Endothelial cell of umbilical vein (primary cell): ENCODE measurements around the gene SHISA5. TPM values are rescaled to one million over a fixed set of nuclear protein-coding genes. Genes with fewer than 3 reads are reported as not detected.

Experiments used
- BruUV-seq: library from RNA; stranded (reverse); fragments of 400-500 nt; replicated peaks from 2 replicates; lab custom pipeline; 2021; lab: Mats Ljungman, UMichigan
- CTCF ChIA-PET: fragments of 300-600, 350-600 bp; sonication (Branson Sonifier 250); formaldehyde crosslinking; loops from one replicate; lab custom pipeline; 2021; ENCODE audit warnings: antibody characterized with exemption, inconsistent platforms; lab: Charles Lee
- POLR2A ChIA-PET: fragments of 300-600, 350-600 bp; sonication (Branson Sonifier 250); formaldehyde crosslinking; loops from one replicate; lab custom pipeline; 2021; ENCODE audit warnings: antibody characterized with exemption, inconsistent platforms; lab: Charles Lee
- DNase-seq: peaks from one replicate; pipeline ENCODE4 v3.0.0-alpha.2; 2011; ENCODE audit warnings: low read depth, low spot score
- FAIRE-seq: peaks from 2 replicates; lab custom pipeline; 2011; peaks lifted over from hg19 to GRCh38; lab: Jason Lieb, UNC
- H2AFZ ChIP-seq: 2 replicates; pipeline ENCODE4 v1.6.0; 2012; ENCODE audit warnings: low read depth, low read length, control low read depth, inconsistent platforms
- H3K27ac ChIP-seq: 2 replicates; pipeline ENCODE4 v1.5.1; 2011; ENCODE audit warnings: low read depth, mild to moderate bottlenecking, control low read depth, low read length, moderate library complexity; ENCODE audit not compliant: insufficient read depth
- H3K27me3 ChIP-seq, 2 experiments: 2 replicates each; pipeline versions ENCODE4 v1.6.0 to v1.6.1; 2011; ENCODE audit warnings: low read length in 2 of 2, mixed read lengths in 1 of 2; ENCODE audit not compliant: control insufficient read depth in 2 of 2, insufficient read depth in 2 of 2
- H3K36me3 ChIP-seq, 2 experiments: 2 replicates in 1 of 2; 3 replicates in 1 of 2; pipeline ENCODE4 v1.5.1; 2011; ENCODE audit warnings: low read length in 2 of 2, mild to moderate bottlenecking in 1 of 2, moderate library complexity in 1 of 2; ENCODE audit not compliant: control insufficient read depth in 2 of 2, insufficient read depth in 2 of 2; ENCODE audit errors: extremely low read depth in 1 of 2
- H3K4me1 ChIP-seq: 3 replicates; pipeline ENCODE4 v1.5.1; 2011; ENCODE audit warnings: mild to moderate bottlenecking, low read length; ENCODE audit not compliant: control insufficient read depth, insufficient read depth; ENCODE audit errors: extremely low read depth
- H3K4me2 ChIP-seq: 2 replicates; pipeline ENCODE4 v1.6.1; 2011; ENCODE audit warnings: low read length, control low read depth, mixed read lengths; ENCODE audit not compliant: insufficient read depth
- H3K4me3 ChIP-seq, 3 experiments: fragments of 200-600 bp in 1 of 3; sonication (generic), shearing (Covaris generic) in 1 of 3; replicated peaks in 1 of 3; 2 replicates each; pipeline ENCODE4 v1.5.1; 2011 to 2016; ENCODE audit warnings: control low read depth in 3 of 3, low read length in 3 of 3, mild to moderate bottlenecking in 2 of 3, inconsistent platforms in 1 of 3, low read depth in 1 of 3, moderate library complexity in 1 of 3; ENCODE audit not compliant: insufficient read depth in 1 of 3
- H3K79me2 ChIP-seq: 2 replicates; pipeline ENCODE4 v1.6.0; 2012; ENCODE audit warnings: low read length, inconsistent platforms; ENCODE audit not compliant: control insufficient read depth, insufficient read depth
- H3K9ac ChIP-seq: replicated peaks from 2 replicates; pipeline ENCODE3; 2011; ENCODE audit warnings: low read length, control low read depth; ENCODE audit not compliant: insufficient read depth; ENCODE audit errors: extremely low read depth
- H3K9me1 ChIP-seq: replicated peaks from 3 replicates; pipeline ENCODE4 v1.6.0; 2011; ENCODE audit warnings: mild to moderate bottlenecking, low read length; ENCODE audit not compliant: control insufficient read depth, insufficient read depth; ENCODE audit errors: extremely low read depth
- H3K9me3 ChIP-seq: replicated peaks from 2 replicates; pipeline ENCODE4 v1.5.1; 2012; ENCODE audit warnings: low read length, inconsistent platforms; ENCODE audit not compliant: control insufficient read depth, insufficient read depth
- H4K20me1 ChIP-seq: replicated peaks from 2 replicates; pipeline ENCODE3; 2011; ENCODE audit warnings: mild to moderate bottlenecking, low read length; ENCODE audit not compliant: control insufficient read depth, insufficient read depth; ENCODE audit errors: extremely low read depth
- EZH2 ChIP-seq: IDR thresholded peaks from 2 replicates; pipeline ENCODE4 v1.6.1; 2012; ENCODE audit warnings: borderline replicate concordance, low read depth, mild to moderate bottlenecking, moderate library complexity, low read length, inconsistent platforms; ENCODE audit not compliant: severe bottlenecking
- FOS ChIP-seq: IDR thresholded peaks from 2 replicates; pipeline ENCODE4 v1.6.1; 2011; ENCODE audit warnings: mild to moderate bottlenecking, low read length, moderate library complexity, borderline replicate concordance; ENCODE audit not compliant: insufficient read depth
- GATA2 ChIP-seq: IDR thresholded peaks from 2 replicates; pipeline ENCODE4 v1.7.0; 2011; ENCODE audit warnings: low read depth, mild to moderate bottlenecking, moderate library complexity, mixed read lengths, low read length; ENCODE audit not compliant: insufficient read length, insufficient read depth
- JUN ChIP-seq: IDR thresholded peaks from 2 replicates; pipeline ENCODE4 v1.6.1; 2011; ENCODE audit warnings: borderline replicate concordance, low read depth; ENCODE audit not compliant: insufficient read length, insufficient read depth
- MAX ChIP-seq: IDR thresholded peaks from 2 replicates; pipeline ENCODE4 v1.6.1; 2011; ENCODE audit not compliant: insufficient read depth, insufficient read length
- MYC ChIP-seq: IDR thresholded peaks from one replicate; pipeline ENCODE4 v1.6.1; 2011; ENCODE audit warnings: mild to moderate bottlenecking, low read depth, low read length
- POLR2A ChIP-seq: IDR thresholded peaks from 2 replicates; pipeline ENCODE4 v1.6.1; 2012; ENCODE audit warnings: low read depth, mild to moderate bottlenecking, control low read depth, low read length
- POLR2AphosphoS5 ChIP-seq: IDR thresholded peaks from 2 replicates; pipeline ENCODE4 v1.6.1; 2012; ENCODE audit warnings: low read depth, mild to moderate bottlenecking, control low read depth, low read length, moderate library complexity; ENCODE audit not compliant: insufficient read depth
- dilution Hi-C: fragments of 300-500 bp; cut with MboI; formaldehyde crosslinking; loops from one replicate; pipeline ENCODE4 v1.15.0; 2019; ENCODE audit warnings: low sequenced_read_pairs; ENCODE audit not compliant: extremely low pct_ligation_motif_present
- intact Hi-C: fragments of 100-400 bp; cut with micrococcal nuclease; formaldehyde crosslinking; loops from one replicate; pipeline ENCODE4 v1.10.0; 2022
- polyA plus RNA-seq, 4 experiments: library from polyadenylated mRNA; depleted of rRNA in 3 of 4; stranded (reverse) in 3 of 4; unstranded in 1 of 4; fragments of >200 nt; gene quantifications; 2 replicates each; pipeline versions ENCODE4 v1.2.1 to v1.2.3, GENCODE V29; 2011 to 2012; ENCODE audit warnings: missing spikeins in 1 of 4
- total RNA-seq: library from RNA; stranded (reverse); gene quantifications from 2 replicates; pipeline ENCODE4 v1.2.3, GENCODE V29; 2021
- TF ChIP-seq, protein P1 (sequence below), 2 donors: IDR thresholded peaks; 1 replicate in 1 of 2; 2 replicates in 1 of 2; pipeline ENCODE4 v1.5.1; 2011; ENCODE audit warnings: low read length in 2 of 2, mild to moderate bottlenecking in 2 of 2, moderate library complexity in 2 of 2, control low read depth in 1 of 2, inconsistent platforms in 1 of 2, low read depth in 1 of 2; ENCODE audit not compliant: insufficient read depth in 1 of 2; ENCODE audit errors: extremely low read depth in 1 of 2

The SHISA5 gene
- total and polyA plus RNA-seq, 2 donors (not counting 3 experiments of a cell fraction or from before 2014, with no cell fraction given): 205 to 320 TPM

DNA sequence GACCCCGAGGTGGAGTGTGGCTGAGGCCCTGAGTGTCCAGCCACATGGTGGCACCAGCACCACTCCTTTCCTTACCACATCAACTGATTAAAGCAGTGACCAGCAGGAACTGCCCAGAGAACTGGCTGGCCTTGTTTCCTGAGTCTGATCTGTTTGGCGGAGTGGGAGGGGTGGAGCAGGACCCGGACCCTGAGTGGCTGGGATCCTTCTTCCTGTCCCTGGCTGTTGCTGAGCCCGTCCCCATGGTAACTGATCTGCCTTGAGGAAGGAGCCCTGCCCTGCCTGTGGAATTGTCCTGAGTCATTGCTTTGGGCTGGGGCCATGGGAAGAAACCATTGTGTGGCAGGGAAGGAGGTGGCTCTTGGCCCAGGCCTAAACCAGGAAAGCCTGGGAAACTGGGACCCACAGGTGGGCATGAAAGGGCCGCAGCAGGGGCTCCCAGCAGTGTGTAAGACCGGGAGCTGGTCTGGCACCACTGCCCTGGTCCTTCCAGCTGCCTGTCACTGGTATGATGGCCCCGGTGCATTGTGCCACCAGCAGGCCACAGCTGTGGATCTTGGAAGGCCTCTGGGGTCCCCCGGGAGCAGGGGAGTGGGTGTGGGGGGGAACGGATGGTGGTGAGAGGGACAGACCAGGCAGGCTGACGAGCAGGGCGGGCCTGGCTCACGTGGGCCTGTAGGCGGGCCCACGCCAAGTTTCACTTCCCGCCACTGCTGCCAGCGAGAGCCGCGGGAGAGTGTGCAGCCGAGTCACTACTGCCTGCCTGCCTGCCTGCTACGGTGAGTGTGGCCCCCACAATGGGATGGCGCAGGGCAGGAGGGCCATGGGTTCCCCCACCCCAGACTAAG lies 38.2 kb downstream of the SHISA5 start:
- Histone ChIP-seq H2AFZ (no peak overlapping the region), H3K9me1 (no peaks in the 10 kb centered on the region), H3K4me3 (peak overlapping the region in 2 of 3 experiments; percentile 44 to 45), H3K4me2 (peak overlapping the region; percentile 70), H3K36me3 (peaks cover 0 to 39% of the 10 kb centered on the region in 2 experiments), H3K27ac (peak overlapping the region; percentile 98), H3K79me2 (peaks cover 39% of the 10 kb centered on the region), H3K9ac (peak overlapping the region; percentile 96), H3K4me1 (peaks cover 24% of the 10 kb centered on the region), H4K20me1 (no peaks in the 10 kb centered on the region), H3K27me3 (no peaks in the 10 kb centered on the region), H3K9me3 (no peaks in the 10 kb centered on the region)
- CTCF ChIA-PET: interaction anchor here (0.8 to 6.2 kb wide), 10 partner anchors 8 to 220 kb away, joined by 3 to 63 read pairs (median 5); partner anchors contain the start of genes NCKIPSD, PFKFB4 and SHISA5
- intact Hi-C loops: loop anchor here (1.0 to 2.0 kb wide), 10 partner anchors 8 to 221 kb away; partner anchors contain the start of genes ATRIP, CCDC51, SLC26A6 and TMA7
- dilution Hi-C loops: no loop called here
- TF ChIP-seq MYC (peak; percentile 31), EZH2 (no peak), JUN (no peak), GATA2 (no peak), POLR2AphosphoS5 (peak; percentile 90), MAX (peak; percentile 66), FOS (peak; percentile 58), POLR2A (peak; percentile 92)
- TF ChIP-seq, protein P1, sequence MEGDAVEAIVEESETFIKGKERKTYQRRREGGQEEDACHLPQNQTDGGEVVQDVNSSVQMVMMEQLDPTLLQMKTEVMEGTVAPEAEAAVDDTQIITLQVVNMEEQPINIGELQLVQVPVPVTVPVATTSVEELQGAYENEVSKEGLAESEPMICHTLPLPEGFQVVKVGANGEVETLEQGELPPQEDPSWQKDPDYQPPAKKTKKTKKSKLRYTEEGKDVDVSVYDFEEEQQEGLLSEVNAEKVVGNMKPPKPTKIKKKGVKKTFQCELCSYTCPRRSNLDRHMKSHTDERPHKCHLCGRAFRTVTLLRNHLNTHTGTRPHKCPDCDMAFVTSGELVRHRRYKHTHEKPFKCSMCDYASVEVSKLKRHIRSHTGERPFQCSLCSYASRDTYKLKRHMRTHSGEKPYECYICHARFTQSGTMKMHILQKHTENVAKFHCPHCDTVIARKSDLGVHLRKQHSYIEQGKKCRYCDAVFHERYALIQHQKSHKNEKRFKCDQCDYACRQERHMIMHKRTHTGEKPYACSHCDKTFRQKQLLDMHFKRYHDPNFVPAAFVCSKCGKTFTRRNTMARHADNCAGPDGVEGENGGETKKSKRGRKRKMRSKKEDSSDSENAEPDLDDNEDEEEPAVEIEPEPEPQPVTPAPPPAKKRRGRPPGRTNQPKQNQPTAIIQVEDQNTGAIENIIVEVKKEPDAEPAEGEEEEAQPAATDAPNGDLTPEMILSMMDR (IDR thresholded peaks at IDR 0.05; ENCODE audit: extremely low read depth in 1 of 2, insufficient read depth in 1 of 2, low read depth in 1 of 2, low read length in 2 of 2): peak; percentile 81 to 82
- DNase-seq (peak; percentile 100), FAIRE-seq (peak; percentile 100)
- POLR2A ChIA-PET: no interaction called here
- BruUV-seq: no TSS peak
